PC-9 (cell line): ENCODE data around the gene CD9. TPM values are rescaled to one million over a fixed set of nuclear protein-coding genes. Genes with fewer than 3 reads are reported as not detected.

ENCODE experiments used
- BruUV-seq: library from RNA; stranded (reverse); fragments of 400-500 nt; replicated peaks from 2 replicates; lab custom pipeline; 2021; lab: Mats Ljungman, UMichigan
- CTCF ChIA-PET: fragments of 300-600 bp; sonication (Branson Sonifier 250); formaldehyde crosslinking; loops from one replicate; lab custom pipeline; 2022; ENCODE audit warnings: antibody characterized with exemption; lab: Charles Lee
- POLR2A ChIA-PET: fragments of 300-600 bp; sonication (Branson Sonifier 250); formaldehyde crosslinking; loops from one replicate; lab custom pipeline; 2022; ENCODE audit warnings: antibody characterized with exemption; ENCODE audit not compliant: unreplicated experiment; lab: Charles Lee
- DNase-seq, 2 experiments: peaks; one replicate each; pipeline versions ENCODE4 v3.0.0 to v3.0.0-alpha.2; 2015 to 2022; ENCODE audit warnings: mixed read lengths in 1 of 2
- H2AFZ ChIP-seq: fragments of 200-600 bp; sonication (generic); 2 replicates; pipeline ENCODE4 v1.8.1; 2017; ENCODE audit warnings: antibody characterized with exemption
- H3F3A ChIP-seq: fragments of 200-600 bp; sonication (generic); 2 replicates; pipeline ENCODE4 v1.8.1; 2017; ENCODE audit warnings: antibody characterized with exemption, mild to moderate bottlenecking, low read depth; ENCODE audit not compliant: insufficient read depth
- H3K27ac ChIP-seq: fragments of 200-600 bp; sonication (generic); 2 replicates; pipeline ENCODE4 v1.6.1; 2016; ENCODE audit warnings: mixed run types
- H3K27me3 ChIP-seq: fragments of 200-600 bp; sonication (generic); 2 replicates; pipeline ENCODE4 v1.6.1; 2016; ENCODE audit warnings: low read depth, mixed run types; ENCODE audit not compliant: insufficient read depth
- H3K36me3 ChIP-seq: fragments of 200-600 bp; sonication (generic); 2 replicates; pipeline ENCODE4 v1.6.1; 2016; ENCODE audit warnings: low read depth, mixed run types
- H3K4me1 ChIP-seq: fragments of 200-600 bp; sonication (generic); replicated peaks from 2 replicates; pipeline ENCODE4 v1.6.1; 2016; ENCODE audit warnings: mixed run types; ENCODE audit not compliant: insufficient read depth
- H3K4me2 ChIP-seq: fragments of 200-600 bp; sonication (generic); 2 replicates; pipeline ENCODE4 v1.6.1; 2017; ENCODE audit warnings: mixed run types
- H3K4me3 ChIP-seq: fragments of 200-600 bp; sonication (generic); 2 replicates; pipeline ENCODE4 v1.6.1; 2016; ENCODE audit warnings: mixed run types
- H3K79me2 ChIP-seq: fragments of 200-600 bp; sonication (generic); 2 replicates; pipeline ENCODE4 v1.6.1; 2017; ENCODE audit warnings: low read depth, mixed run types
- H3K9me2 ChIP-seq: fragments of 200-600 bp; sonication (generic); 2 replicates; pipeline ENCODE4 v1.8.1; 2017; ENCODE audit warnings: mild to moderate bottlenecking; ENCODE audit not compliant: insufficient read depth
- H3K9me3 ChIP-seq: fragments of 200-600 bp; sonication (generic); 2 replicates; pipeline ENCODE4 v1.8.1; 2016; ENCODE audit warnings: low read depth; ENCODE audit not compliant: insufficient read depth
- H4K20me1 ChIP-seq: fragments of 200-600 bp; sonication (generic); 2 replicates; pipeline ENCODE4 v1.8.1; 2017; ENCODE audit not compliant: insufficient read depth
- CTCF ChIP-seq: fragments of 200-600 bp; sonication (generic); conservative IDR thresholded peaks from 2 replicates; pipeline ENCODE4 v1.6.1; 2017; ENCODE audit warnings: mixed run types, antibody characterized with exemption, mild to moderate bottlenecking, moderate library complexity
- EZH2 ChIP-seq: fragments of 200-600 bp; sonication (generic); IDR thresholded peaks from 2 replicates; pipeline ENCODE4 v1.8.0; 2017; ENCODE audit warnings: antibody characterized with exemption, low read depth
- intact Hi-C: fragments of 100-400 bp; cut with micrococcal nuclease; formaldehyde crosslinking; loops from one replicate; pipeline ENCODE4 v1.10.0; 2022; ENCODE audit not compliant: unreplicated experiment
- total RNA-seq: library from RNA; stranded (reverse); gene quantifications from 2 replicates; pipeline ENCODE4 v1.2.3, GENCODE V29; 2021

Gene CD9
- total RNA-seq, 1 experiment from 2014 or later, result 374 TPM

- no peak for TF ChIP-seq EZH2
- TF ChIP-seq CTCF, result no peak
- peaks cover 12% of the 10 kb centered on the region; the same call in 1 of the 2 replicates for H3F3A ChIP-seq
- H3K79me2 ChIP-seq, result no peaks in the 10 kb centered on the region
- POLR2A ChIA-PET, result no interaction called here
- H3K4me1 ChIP-seq, result peaks cover 21% of the 10 kb centered on the region
- H3K9me2 ChIP-seq, result no peaks in the 10 kb centered on the region
- no peaks in the 10 kb centered on the region for H3K36me3 ChIP-seq
- CTCF ChIA-PET, result no interaction called here
- no peaks in the 10 kb centered on the region for H3K27me3 ChIP-seq
- DNase-seq, result no peak
- intact Hi-C loops, result no loop called here
- no peaks in the 10 kb centered on the region for H4K20me1 ChIP-seq
- H3K27ac ChIP-seq, result no peak overlapping the region
- H3K4me2 ChIP-seq, result no peak overlapping the region
- no peak overlapping the region for H3K4me3 ChIP-seq
- H2AFZ ChIP-seq, result no peak overlapping the region
- no TSS peak for BruUV-seq
- H3K9me3 ChIP-seq, result no peaks in the 10 kb centered on the region
Measured at GRCh38 chr12:6265038-6265405, 64.8 kb downstream of the CD9 start.

GRCh38 chr12:6266541-6266966 is 66.4 kb downstream of the CD9 start:
- TF ChIP-seq EZH2 (no peak), CTCF (no peak)
- peaks cover 24% of the 10 kb centered on the region for H3F3A ChIP-seq
- H3K79me2 ChIP-seq, result no peaks in the 10 kb centered on the region
- H3K9me2 ChIP-seq, result no peaks in the 10 kb centered on the region
- intact Hi-C loops, result no loop called here
- H3K4me1 ChIP-seq, result peaks cover 29% of the 10 kb centered on the region
- ChIA-PET POLR2A (no interaction called here), CTCF (no interaction called here)
- H3K27ac ChIP-seq, result no peak overlapping the region
- no TSS peak for BruUV-seq
- no peaks in the 10 kb centered on the region for H4K20me1 ChIP-seq
- no peak overlapping the region for H3K4me3 ChIP-seq
- H3K9me3 ChIP-seq, result no peaks in the 10 kb centered on the region
- no peak overlapping the region for H2AFZ ChIP-seq
- H3K36me3 ChIP-seq, result no peaks in the 10 kb centered on the region
- DNase-seq, result no peak
- no peaks in the 10 kb centered on the region for H3K27me3 ChIP-seq
- no peak overlapping the region for H3K4me2 ChIP-seq

GRCh38 chr12:6266971-6267721 is 66.9 kb downstream of the CD9 start:
- Histone ChIP-seq H3K27me3 (no peaks in the 10 kb centered on the region), H3K36me3 (no peaks in the 10 kb centered on the region), H3K4me2 (no peak overlapping the region), H3K4me3 (no peak overlapping the region), H3K4me1 (peaks cover 32% of the 10 kb centered on the region), H3K9me3 (no peaks in the 10 kb centered on the region), H2AFZ (no peak overlapping the region), H3K9me2 (no peaks in the 10 kb centered on the region), H3K79me2 (no peaks in the 10 kb centered on the region), H3K27ac (no peak overlapping the region), H3F3A (peaks cover 30% of the 10 kb centered on the region), H4K20me1 (no peaks in the 10 kb centered on the region)
- CTCF ChIA-PET, result interaction anchor here (0.6 kb wide), 1 partner anchor 71 kb away, joined by 3 read pairs; no protein-coding TSS in a partner anchor
- POLR2A ChIA-PET, result no interaction called here
- BruUV-seq, result no TSS peak
- no peak for TF ChIP-seq CTCF
- TF ChIP-seq EZH2, result no peak
- DNase-seq, result no peak
- intact Hi-C loops, result no loop called here
